Iris pigment epithelial cell (primary cell): ENCODE results near the gene DLST.

Source experiments
- DNase-seq: peaks from one replicate; pipeline ENCODE4 v3.0.0-alpha.2; 2011; ENCODE audit warnings: low read depth

Gene DLST

DNA sequence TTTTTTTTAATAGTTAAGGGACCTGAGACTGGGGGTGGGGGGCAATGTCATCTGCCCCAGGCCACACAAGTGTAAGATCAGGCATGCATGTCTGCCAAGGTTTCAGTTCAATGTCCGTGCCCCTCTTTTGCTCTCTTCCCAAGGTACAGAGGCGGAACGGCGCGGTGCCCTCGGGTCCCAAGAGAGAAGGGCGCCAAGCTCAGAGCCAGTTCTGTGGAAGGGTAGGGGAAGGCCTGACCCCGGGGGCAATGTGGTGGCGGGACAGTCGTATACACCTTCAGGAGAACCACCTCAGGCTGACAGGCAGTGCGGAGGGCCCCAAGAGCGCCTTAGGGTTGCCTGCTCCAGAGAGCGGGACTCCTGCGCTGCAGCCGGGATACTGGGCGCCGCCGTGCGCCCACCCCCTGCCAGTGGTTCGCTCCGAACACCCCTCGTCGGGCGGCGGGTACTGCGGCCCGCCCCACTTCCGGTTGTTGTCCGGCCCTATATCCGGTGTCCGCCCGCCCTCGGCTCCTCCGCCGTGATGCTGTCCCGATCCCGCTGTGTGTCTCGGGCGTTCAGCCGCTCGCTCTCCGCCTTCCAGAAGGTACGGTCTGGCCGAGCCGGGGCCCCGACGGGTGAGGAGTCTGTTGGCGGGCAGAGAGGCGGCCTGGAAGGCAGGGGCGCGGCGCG, at the start of gene DLST:
Gene DLST, plus strand, starts transcription at position 486 of the 672 bp plus-strand sequence. Its CDS starts 38 bp downstream, at position 524.
- DNase-seq = peak; percentile 88

DNA sequence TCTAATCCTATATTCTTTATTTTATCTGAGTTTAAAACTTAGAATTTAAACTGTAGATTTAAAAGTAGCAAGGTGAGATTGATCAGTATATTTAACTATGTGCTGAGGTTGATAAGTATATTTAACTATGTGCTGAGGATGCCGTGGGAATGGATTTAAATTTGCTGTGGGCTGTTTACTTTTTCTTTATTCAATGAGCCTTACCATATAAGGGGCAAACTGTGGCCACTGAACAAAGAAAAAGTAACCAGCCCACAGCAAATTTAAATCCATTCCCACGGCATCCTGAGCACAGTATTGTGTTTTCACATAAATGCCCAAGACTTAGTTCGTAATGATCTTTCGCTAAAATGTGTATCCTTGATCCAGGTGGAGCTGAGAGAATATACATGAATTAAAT, 48.9 kb upstream of the DLST start:
- DNase-seq = no peak

DNA sequence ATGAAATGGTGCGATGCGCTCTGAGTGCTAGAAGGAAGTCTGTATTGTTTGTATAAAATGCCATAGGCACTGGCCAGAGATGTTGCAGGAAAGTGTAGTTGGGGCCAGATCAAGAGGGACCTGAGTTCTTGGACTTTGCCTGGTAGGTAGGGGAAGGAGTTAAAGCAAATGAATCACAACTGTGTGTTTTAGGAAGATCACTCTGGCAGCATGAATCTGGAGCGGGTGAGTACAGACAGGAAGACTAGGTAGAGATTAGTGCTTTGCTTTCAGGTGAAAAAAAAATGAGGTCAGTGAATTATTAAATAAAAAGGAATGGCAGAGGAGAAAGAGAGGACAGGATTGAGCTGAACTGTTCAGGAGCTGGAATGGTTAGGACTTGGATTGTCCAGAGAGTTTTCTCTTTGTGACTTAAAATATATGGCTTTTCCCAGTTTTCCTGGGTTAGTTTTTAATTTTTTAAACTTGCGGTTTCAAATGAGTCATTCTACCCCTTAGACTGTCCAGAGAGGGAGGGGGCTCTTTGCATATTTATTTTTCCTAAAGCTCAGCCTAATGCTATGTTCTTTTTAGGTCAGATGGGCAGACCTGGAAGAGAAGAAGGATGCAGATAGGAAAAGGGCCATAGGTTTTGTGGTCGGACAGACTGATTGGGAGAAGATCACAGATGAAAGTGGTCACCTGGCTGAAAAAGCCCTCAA, 46.9 kb upstream of the DLST start:
- peak; percentile 33 for DNase-seq

DNA sequence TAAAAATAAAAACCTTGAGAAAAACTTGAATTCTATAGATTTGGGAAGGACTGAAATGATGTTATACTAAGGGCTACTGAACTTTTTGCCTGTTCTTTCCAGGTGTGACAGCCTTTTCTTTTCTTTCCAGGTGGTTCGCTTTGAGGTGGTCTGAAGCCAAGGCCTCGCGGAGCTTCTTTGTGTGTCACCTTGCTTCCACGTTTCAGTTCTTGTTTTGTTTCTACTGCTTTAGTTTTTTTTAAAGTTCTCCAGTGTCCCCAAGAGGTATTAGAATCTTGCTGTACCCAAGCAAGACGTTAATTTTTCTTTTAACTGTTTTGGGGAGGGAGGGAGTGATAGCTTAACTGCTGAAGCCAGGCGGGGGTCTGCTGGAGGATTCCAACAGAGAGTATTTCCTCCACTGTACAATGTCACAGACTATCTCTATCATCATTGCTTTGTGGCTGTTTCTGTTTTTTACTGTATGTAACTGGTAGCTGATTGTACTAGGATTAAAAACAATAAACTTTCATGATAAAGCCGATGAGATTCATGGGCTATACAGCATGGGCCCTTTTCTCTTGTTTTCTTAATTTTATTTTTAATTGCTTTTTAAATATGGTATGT, 46.0 kb upstream of the DLST start:
- no peak for DNase-seq

DNA sequence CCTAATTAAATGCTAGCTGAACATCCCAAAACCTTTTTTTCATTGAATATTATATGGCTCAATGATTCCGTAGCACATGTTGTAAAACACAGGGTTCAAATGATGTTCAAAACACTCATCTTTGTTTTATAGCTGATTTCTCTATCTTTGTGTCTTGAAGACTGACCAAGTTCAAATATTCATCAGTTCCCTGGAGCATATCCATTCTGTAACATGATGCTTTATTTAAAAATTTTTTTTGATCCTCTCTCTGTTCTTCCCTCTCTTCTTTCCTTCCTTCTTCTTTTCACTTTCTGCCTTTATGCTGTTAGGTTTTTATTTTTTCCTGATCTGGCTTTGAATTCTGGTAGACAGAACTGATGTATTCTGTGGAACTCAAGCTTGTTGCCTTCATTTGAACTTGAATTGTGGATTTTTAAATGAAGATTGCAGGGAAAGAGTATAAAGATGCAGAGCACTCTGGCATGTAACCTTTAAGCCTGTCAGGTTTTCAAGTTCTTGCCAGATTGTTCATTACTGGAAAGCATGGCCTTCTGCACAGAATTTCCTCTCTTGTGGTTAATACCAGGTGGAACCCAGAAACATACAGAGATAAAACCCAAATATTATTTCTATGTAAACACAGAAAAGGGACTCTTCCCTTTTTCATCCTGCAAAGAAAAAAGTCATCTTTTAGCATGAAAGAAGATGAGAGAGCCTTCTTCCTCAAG, 45.3 kb upstream of the DLST start:
- DNase-seq = peak; percentile 58

DNA sequence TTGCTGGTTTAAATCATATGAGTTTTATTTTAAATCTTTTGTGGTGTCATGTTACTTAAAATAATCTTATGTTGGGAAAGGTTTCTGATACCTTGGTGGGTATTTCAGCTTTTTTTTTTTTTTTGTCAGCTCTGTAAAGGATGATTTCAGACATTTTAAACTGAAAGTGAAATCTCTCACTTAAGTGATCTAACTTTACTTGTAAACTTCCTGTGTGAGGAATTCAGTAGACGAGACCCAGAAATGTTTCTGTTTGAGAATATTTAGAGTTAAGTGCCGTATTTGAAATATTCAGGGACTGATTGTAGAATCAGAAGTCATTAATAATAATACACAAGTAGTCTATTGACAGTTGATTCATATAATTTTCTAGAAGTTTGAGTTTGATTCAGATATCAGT, 43.5 kb upstream of the DLST start:
- peak; percentile 50 for DNase-seq

DNA sequence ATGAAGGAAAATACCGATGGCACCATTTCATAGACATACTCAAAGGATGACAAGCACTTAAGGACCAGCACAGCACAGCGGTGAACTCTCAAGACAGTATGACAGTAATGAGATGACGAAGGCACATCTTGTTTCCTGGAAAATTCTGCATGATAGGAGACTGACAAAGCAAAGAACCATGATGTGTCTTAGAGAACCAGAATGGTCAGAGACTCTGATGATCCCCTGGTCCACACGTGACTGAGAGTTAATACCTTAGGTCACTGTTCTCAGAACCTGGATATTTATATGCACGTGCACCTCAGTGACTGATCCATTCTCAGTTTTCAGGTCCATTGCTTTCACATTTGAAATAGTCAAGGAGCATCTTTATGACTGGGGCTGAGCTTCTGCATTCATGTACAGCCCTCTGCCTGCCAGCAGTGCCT, 41.1 kb upstream of the DLST start:
- no peak for DNase-seq

DNA sequence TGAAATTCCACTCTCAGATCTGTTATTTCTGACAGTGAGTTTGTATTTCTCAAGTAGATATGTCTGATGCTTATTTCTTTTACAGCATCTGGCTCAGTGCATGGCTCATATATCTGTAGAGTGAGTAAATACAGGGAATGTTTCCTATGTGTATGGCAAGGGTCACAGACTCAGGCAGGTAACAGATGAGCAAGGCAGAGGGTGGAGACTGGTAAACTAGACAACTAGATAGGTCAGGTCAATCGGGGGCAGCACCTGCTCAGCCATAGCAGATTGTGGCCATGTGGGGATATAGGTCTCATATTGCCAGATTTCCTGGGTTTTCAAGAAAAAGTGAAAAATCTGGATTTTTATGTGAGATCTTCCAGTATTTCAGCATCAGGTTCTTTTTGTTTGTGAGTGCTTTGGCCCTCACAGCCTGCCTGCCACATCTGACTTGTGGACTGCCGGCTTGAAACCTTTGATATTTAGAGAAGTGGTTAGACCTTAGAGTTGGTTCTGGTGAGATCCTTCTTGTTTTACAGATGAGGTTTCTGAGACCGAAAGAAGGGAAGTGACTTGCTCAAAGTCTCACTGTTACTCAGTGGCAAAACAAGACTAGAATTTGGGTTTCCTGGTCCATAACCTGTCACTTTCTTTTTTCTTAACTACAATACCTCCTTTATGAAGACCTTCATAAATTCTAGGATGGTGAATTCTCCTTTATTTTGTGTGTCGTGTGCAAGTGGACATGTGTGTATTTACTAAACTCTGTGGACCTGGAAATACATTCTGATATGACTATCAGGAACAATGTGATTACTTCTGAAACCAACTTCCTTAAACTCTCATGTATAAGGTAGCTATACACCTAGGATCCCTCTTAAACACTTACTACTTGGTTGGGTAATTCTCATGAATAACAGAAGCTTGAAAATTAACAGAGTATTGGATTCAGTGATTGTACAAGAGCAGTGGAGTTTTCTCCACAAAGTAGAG, 40.2 kb upstream of the DLST start:
- no peak for DNase-seq

DNA sequence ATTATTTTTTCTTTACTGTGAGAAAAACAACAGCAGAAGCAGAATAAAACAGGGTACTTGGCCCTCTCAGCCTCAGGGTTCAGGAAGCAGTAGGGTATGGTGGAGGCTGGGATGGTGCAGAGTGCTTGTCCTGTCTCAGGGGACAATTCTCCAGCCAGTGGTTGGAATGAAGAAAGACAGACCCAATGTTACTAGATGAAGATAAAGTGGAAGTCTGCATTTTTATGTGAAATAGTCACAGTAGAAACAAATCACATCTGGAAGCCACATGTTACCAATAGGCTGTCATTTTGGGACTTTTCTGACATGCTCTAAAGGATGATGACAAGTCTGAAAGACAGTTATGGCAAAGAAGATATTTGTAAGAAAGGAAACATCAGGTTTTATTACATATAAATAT, 38.1 kb upstream of the DLST start:
- DNase-seq = no peak

DNA sequence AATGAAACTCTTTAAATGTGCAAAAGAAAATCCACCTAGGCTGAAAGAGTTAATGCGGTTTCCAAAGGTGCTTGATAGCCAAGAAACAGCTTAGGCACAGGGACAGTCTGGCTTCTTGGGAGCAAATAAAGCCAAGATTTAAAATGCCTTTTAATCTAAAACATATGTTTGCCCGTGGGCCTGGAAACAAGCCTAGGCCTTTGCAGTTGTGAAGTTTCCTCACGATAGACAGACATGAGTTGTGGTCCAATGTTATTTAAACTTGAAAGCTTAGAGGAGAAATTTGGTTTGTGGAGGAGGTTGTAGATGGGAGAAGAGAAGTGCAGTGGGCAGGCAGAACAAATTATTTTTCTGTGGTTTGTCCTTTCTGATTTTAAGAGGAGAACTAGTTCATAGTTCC, 35.5 kb upstream of the DLST start:
- peak; percentile 27 for DNase-seq

DNA sequence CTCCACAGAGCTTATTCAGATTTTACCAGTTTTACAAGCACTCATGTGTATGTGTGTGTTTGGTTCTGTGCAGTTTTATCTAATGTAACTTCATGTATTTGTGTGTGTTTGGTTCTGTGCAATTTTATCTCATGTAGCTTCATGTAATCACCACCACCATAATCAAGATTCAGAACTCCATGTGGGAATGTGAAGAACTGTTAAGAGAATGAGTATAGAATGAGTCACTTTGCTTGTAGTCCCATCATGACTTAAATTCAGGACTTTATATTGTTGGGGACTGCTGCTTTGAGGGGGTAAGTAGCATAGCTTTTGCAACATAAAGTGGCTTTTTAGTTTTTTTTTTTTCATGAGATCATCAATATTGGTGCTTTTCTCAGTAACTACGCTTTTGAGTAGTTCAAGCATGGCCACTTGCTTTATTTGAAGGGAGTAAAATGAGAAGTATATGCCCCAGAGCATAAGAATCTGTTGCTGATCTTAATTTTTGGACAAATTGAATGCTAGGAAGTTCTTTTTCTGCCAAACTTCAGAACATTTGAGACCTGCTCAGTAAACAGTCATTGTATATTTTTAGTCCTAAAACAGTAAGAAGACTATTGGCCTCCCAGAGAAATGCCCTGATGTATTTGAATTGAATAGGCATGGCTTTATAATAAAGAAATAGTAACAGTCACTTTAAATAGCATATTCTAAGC, 34.6 kb upstream of the DLST start:
- DNase-seq = peak; percentile 63

DNA sequence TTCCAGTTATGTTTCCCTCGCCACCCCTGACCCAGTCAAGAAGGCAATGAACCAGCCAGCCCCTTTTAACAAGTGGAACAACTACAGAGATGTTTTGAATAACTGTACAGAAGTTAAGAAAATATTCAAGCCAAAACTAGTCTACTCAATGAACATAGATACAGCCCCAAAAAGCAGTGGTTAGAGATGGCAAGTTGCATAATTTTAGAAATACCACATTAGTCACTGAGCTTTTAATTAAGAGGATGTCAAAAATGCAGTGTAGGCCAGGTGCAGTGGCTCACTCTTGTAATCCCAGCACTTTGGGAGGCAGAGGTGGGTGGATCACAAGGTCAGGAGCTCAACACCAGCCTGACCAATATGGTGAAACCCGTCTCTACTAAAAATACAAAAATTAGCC, 32.9 kb upstream of the DLST start:
- DNase-seq = no peak

DNA sequence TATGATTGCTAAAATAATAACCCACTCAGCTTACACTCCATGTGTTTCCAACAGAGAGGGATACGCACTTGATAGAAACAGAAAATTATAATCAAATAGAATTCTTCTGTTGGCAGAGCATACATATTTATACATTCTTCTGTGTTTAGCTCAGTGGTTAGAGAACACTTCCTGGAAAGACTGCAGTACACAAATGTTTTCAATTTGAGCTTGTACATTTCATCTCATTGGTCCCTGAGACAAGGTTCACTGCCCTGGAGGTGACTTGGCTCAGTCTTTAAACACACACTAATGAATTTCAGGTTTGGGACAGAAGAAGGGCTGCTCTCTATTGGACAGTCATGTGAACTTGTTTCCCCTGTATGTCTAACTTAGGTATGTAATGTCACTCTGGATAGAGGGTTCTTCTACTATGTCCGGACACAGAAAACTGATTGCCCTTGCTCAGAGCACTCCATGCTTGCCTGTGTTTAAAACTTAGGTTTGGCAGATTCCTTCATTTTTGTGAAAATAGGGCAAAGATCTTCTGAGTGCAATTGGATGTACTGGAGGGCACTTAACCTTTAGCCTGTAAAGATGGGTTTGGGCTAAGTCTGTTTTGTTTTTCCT, 28.7 kb upstream of the DLST start:
- DNase-seq = peak; percentile 90

DNA sequence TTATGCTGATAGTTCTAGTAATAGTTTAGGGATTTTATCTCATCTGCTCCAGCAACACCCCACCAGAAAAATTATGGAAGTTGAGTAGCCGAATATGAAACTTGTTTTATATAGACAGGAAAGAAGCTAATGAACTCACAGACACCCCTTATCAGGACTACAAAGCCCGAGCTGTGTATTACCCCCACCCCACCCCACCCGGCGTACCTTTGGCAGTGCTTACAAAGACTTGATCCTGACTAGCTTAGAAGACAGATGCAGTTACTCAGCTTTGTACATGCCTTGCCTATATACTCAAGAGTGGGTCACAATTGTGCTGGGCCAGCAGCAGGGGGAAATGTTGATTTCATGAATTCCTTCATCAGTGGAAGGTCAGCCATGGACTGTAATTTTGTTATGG, 28.1 kb upstream of the DLST start:
- peak; percentile 27 for DNase-seq

DNA sequence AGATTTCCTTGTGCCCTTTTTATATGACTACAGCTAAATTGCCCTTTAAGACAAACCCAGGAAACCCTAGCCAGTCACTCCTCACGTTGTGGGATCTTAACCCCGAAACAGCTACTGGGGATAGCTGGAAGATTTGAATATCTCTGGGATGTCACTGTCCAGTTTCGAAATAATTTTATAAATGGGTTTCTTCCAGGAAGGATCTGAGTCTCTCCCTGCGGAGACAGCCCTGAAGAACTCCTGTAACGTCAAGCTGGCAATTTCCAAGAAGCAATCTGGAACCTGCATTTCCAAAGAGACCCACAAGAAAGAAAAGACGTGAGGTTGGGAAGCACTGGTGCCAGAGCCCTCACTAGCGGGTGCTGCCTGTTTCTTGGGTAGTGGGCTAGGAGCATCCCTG, 26.7 kb upstream of the DLST start:
- no peak for DNase-seq

DNA sequence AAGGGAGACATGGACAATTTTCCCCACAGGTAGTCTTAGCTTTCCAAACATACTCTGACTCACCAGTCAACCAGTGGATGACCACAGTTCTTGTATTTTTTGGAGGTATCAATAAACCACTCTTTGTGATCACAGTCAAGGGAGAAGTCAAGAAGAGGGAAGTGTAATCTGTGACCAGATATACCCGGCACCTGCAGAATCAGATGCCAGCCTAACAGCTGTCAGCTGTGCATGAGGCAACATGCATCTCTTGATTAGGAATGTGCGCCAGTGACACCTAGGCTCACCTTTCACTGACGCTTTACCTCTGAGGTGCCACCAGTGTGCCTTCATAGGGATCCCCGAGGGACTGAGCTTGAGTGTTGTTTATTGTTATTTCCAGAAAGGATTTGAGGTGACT, 25.8 kb upstream of the DLST start:
- no peak for DNase-seq

DNA sequence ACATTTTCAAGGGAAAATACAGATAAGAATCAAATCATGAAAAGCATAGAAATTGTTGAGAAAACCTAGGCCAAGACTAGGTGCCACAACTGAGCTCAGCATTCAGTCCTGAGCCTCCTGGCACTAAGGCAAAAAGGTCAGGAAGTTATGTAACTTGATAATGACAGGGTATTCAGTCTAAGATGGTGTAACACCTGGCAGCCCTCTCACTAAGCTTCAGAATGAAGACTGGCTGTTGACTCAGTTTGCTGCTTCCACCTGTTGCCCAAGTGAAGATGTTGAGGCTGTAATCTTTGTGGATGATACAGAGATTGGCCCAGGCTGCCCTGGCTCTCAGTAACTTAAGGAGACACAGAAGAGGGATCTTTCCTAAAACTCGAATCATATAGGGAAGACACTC, 25.4 kb upstream of the DLST start:
- DNase-seq = no peak

DNA sequence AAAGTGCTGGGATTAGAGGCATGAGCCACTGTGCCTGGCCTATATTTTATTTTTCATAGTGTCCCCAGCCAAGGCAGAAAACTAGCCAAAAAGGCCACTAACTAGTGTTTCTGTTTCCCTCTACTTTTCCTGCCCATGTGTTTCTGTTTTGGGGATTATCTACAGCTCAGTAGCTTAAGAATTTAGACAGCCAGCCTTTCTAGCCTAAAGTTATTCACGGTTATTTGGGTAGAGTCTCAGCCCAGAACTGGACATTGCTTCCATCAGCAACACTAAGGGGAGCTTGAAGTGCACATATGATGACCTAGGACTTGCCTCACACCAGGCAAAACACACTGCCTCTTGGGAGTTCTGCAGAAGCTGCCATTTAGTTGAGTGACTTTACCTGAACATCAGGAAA, 23.7 kb upstream of the DLST start:
- no peak for DNase-seq

DNA sequence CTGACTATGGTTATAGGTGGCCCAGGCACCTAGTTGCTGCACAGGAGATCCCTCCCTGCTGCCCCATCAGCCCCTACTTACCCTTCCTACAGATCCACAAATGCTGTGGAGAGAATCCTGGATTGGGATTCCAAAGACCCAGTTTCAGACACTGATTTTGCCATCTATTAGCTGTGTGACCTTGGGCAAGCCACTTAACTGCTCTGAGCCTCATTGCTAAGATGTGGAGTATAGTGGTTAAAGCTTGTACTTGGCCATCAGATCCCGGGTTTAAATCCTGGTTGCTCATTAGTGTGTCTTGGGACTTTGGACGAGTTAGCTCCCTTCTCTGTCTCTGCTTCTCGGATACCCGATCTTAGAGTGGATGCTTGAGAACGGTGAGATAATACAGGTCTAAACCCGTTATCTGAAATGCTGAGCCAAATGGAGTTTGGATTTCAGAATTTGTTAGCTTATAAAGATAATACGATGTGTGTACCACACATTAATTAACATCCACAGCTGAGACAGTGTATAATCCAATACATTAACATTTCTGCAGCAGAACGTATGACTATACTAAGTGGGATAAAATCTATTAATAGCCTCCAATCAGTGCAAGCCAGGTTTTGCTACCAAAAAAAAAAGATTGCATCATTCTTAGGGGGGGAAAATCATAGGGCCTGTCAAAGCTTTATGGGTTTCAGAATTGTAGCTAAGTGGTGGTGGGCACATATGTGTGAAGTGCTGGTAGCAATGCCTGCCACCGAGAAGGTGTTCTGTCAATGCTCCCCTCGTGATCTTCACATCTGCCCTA, 21.8 kb upstream of the DLST start:
- no peak for DNase-seq
